ENCODE data around the gene GMPS.

DNA sequence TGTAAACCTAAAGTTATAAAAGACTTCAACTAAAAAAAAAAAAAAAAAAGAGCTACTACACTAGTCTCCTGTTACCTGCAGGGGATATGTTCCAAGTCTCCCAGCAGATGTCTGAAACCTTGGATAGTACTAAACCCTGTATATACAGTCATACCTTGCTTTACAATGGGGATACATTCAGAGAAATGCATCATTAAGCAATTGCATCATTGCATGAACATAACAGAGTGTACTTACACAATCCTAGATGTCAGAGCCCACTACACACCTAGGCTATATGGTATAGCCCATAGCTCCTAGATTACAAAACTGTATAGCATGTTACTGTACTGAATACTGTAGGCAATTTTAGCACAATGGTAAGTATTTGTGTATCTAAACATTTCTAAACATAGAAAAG lies 119.1 kb downstream of the GMPS start:
- TF ChIP-seq POLR2A (IDR thresholded peaks at IDR 0.05; ENCODE audit: low read length), result no peak
- no peak for TF ChIP-seq GATA1 (IDR thresholded peaks at IDR 0.05; ENCODE audit: low read depth, low read length)
